Progenitor cell of endocrine pancreas (in vitro differentiated cells): Measurements from ENCODE around the gene TTC27. TPM values are rescaled to one million over a fixed set of nuclear protein-coding genes. Genes with fewer than 3 reads are reported as not detected.

Source experiments
- DNase-seq: peaks from one replicate; pipeline ENCODE4 v3.0.0; 2021; ENCODE audit warnings: low spot score; ENCODE audit not compliant: unreplicated experiment
- H3K27ac Mint-ChIP-seq: 2 replicates; pipeline ENCODE4 v1.8.0; 2021; ENCODE audit warnings: mild to moderate bottlenecking, moderate library complexity, mixed read lengths
- H3K27me3 Mint-ChIP-seq: 2 replicates; pipeline ENCODE4 v1.8.0; 2021; ENCODE audit warnings: mixed read lengths
- H3K36me3 Mint-ChIP-seq: 2 replicates; pipeline ENCODE4 v1.8.0; 2022; ENCODE audit warnings: mixed read lengths; ENCODE audit not compliant: insufficient read depth
- H3K4me1 Mint-ChIP-seq: 2 replicates; pipeline ENCODE4 v1.8.0; 2021; ENCODE audit warnings: low read depth, mixed read lengths
- H3K4me3 Mint-ChIP-seq: 2 replicates; pipeline ENCODE4 v1.8.0; 2021; ENCODE audit warnings: low read depth, mild to moderate bottlenecking, moderate library complexity, mixed read lengths
- H3K9me3 Mint-ChIP-seq: 2 replicates; pipeline ENCODE4 v1.8.0; 2021; ENCODE audit warnings: low read depth, mixed read lengths
- CTCF ChIP-seq: fragments of 200-600 bp; sonication (generic); IDR thresholded peaks from one replicate; pipeline ENCODE4 v1.5.0; 2021; ENCODE audit warnings: antibody characterized with exemption, mild to moderate bottlenecking; ENCODE audit not compliant: unreplicated experiment
- total RNA-seq: library from RNA; stranded (reverse); gene quantifications from 2 replicates; pipeline ENCODE4 v1.2.1, GENCODE V29; 2021

Gene TTC27
- total RNA-seq, 1 donor from 2014 or later, result 20.5 TPM

- Mint-ChIP-seq H3K9me3 (peaks cover 1% of the 10 kb centered on the region), H3K4me3 (no peak overlapping the region), H3K4me1 (no peaks in the 10 kb centered on the region), H3K36me3 (peaks cover 3% of the 10 kb centered on the region), H3K27me3 (no peaks in the 10 kb centered on the region), H3K27ac (no peak overlapping the region)
- TF ChIP-seq CTCF, result no peak
- DNase-seq, result no peak
These were observed 90.9 kb downstream of the TTC27 start for GRCh38 chr2:32718752-32719151.

- Mint-ChIP-seq H3K27me3 (no peaks in the 10 kb centered on the region), H3K4me1 (no peaks in the 10 kb centered on the region), H3K9me3 (no peaks in the 10 kb centered on the region), H3K4me3 (no peak overlapping the region), H3K27ac (no peak overlapping the region), H3K36me3 (peaks cover 3% of the 10 kb centered on the region)
- DNase-seq, result no peak
- no peak for TF ChIP-seq CTCF
These were observed 91.6 kb downstream of the TTC27 start for GRCh38 chr2:32719430-32719829.

DNA sequence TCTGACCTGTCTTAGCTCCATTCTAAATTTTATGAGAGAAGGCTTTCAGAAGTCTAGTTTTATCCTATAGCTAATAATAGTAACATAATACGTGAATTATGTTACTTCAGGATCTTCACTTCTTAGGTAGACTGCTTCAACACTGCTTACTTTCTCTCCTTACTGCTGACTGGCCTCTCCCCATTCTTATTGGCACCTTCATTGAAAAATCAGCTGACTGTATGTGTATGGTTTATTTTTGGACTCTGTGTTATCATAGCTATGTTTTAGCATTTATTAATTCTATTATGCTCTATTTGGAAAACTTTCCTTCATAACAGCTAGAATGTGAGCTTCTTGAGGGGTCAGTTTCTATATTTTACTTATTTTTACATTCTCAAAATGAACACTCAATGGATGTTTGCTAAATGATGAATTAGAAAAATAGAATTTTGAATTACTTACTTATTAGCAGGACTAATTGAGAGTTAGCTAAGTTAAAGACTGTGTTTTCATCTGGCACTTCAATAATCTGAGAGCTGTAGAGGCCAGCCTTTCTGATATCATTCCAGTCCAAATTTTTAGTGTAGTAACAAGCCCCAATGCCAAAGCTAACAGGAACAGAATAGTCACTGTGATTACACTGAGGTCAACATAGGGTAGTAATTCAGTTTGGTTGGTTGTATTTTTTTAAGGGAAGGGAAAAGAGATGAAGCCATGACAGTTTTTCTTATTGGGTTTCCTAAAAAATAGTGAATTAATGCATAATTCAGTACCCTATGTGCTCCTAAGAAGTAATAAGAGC is 92.3 kb downstream of the TTC27 start:
- H3K4me3 Mint-ChIP-seq, result no peak overlapping the region
- no peaks in the 10 kb centered on the region for H3K4me1 Mint-ChIP-seq
- peaks cover 6% of the 10 kb centered on the region for H3K9me3 Mint-ChIP-seq
- no peak overlapping the region for H3K27ac Mint-ChIP-seq
- no peak for TF ChIP-seq CTCF
- H3K36me3 Mint-ChIP-seq, result peaks cover 8% of the 10 kb centered on the region
- no peaks in the 10 kb centered on the region for H3K27me3 Mint-ChIP-seq
- no peak for DNase-seq

GRCh38 chr2:32720771-32721170 is 92.9 kb downstream of the TTC27 start:
- DNase-seq, result no peak
- Mint-ChIP-seq H3K9me3 (peaks cover 7% of the 10 kb centered on the region), H3K27ac (no peak overlapping the region), H3K4me1 (no peaks in the 10 kb centered on the region), H3K36me3 (peaks cover 8% of the 10 kb centered on the region), H3K27me3 (no peaks in the 10 kb centered on the region), H3K4me3 (no peak overlapping the region)
- TF ChIP-seq CTCF, result no peak

DNA sequence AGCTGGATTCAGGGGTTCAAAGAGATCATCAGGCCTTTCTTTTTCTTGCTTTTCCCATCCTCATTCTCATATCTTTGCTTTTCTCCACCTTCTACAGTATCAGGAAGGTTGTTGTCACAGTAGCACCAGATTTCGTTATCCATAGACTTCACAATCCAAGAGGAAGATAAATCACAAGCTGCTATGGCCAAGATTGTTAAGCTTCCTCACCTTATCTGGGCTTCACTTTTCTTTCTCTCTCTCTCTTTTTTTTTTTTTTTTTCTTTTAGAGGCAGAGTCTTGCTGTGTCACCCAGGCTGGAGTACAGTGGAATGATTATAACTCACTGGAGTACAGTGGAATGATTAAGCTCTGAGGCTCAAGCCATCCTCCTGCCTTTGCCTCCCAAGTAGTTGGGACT is 93.5 kb downstream of the TTC27 start:
- DNase-seq, result no peak
- no peak overlapping the region for H3K27ac Mint-ChIP-seq
- no peak for TF ChIP-seq CTCF
- H3K27me3 Mint-ChIP-seq, result no peaks in the 10 kb centered on the region
- H3K4me3 Mint-ChIP-seq, result no peak overlapping the region
- peaks cover 10% of the 10 kb centered on the region for H3K9me3 Mint-ChIP-seq
- no peaks in the 10 kb centered on the region for H3K4me1 Mint-ChIP-seq
- H3K36me3 Mint-ChIP-seq, result peaks cover 12% of the 10 kb centered on the region
